GM12878 (cell line): ENCODE results near the gene UST. TPM values are rescaled to one million over a fixed set of nuclear protein-coding genes. Genes with fewer than 3 reads are reported as not detected.

Experiments
- BCLAF1 ChIP-seq: fragments of 450-650 bp; IDR thresholded peaks from 2 replicates; pipeline ENCODE4 v1.6.1; 2017; ENCODE audit warnings: antibody characterized with exemption, mild to moderate bottlenecking, moderate library complexity
- CEBPZ ChIP-seq: fragments of 150-350 bp; IDR thresholded peaks from 2 replicates; pipeline ENCODE4 v1.6.1; 2016; ENCODE audit warnings: low read depth, low read length
- CHD4 ChIP-seq: fragments of 200-600 bp; sonication (generic); IDR thresholded peaks from 2 replicates; pipeline ENCODE4 v1.6.1; 2016; ENCODE audit warnings: mild to moderate bottlenecking
- CTCF ChIP-seq, 3 experiments: IDR thresholded peaks in 2 of 3; conservative IDR thresholded peaks in 1 of 3; 2 replicates each; pipeline ENCODE4 v1.5.1; 2011; ENCODE audit warnings: low read depth in 3 of 3, low read length in 3 of 3, mild to moderate bottlenecking in 3 of 3, control low read depth in 2 of 3, moderate library complexity in 2 of 3, inconsistent platforms in 1 of 3, mixed read lengths in 1 of 3; ENCODE audit not compliant: control insufficient read depth in 2 of 3, insufficient read depth in 1 of 3; ENCODE audit errors: extremely low read depth in 1 of 3
- DPF2 ChIP-seq: fragments of 450-650 bp; IDR thresholded peaks from 2 replicates; pipeline ENCODE4 v1.6.1; 2017; ENCODE audit warnings: mild to moderate bottlenecking
- LARP7 ChIP-seq: fragments of 450-650 bp; IDR thresholded peaks from 2 replicates; pipeline ENCODE4 v1.6.1; 2017; ENCODE audit warnings: mild to moderate bottlenecking
- MYC ChIP-seq: IDR thresholded peaks from 2 replicates; pipeline ENCODE4 v1.6.1; 2011; ENCODE audit warnings: mild to moderate bottlenecking, low read length, moderate library complexity, inconsistent platforms; ENCODE audit not compliant: insufficient read depth, insufficient replicate concordance, insufficient read length, severe bottlenecking
- NFXL1 ChIP-seq: fragments of 450-650 bp; IDR thresholded peaks from 2 replicates; pipeline ENCODE4 v1.6.1; 2017; ENCODE audit warnings: antibody characterized with exemption, mild to moderate bottlenecking, borderline replicate concordance
- NFYA ChIP-seq: IDR thresholded peaks from 2 replicates; pipeline ENCODE4 v1.6.1; 2011; ENCODE audit warnings: low read depth, mild to moderate bottlenecking, low read length, improper control_type of control experiment, borderline replicate concordance
- NFYB ChIP-seq: IDR thresholded peaks from 2 replicates; pipeline ENCODE4 v1.6.1; 2011; ENCODE audit warnings: low read depth, mild to moderate bottlenecking, low read length, improper control_type of control experiment, moderate library complexity; ENCODE audit not compliant: insufficient read depth
- PAX8 ChIP-seq: fragments of 450-650 bp; IDR thresholded peaks from 2 replicates; pipeline ENCODE4 v1.6.1; 2017; ENCODE audit warnings: mild to moderate bottlenecking, moderate library complexity
- PML ChIP-seq: IDR thresholded peaks from 2 replicates; pipeline ENCODE4 v1.6.1; 2012; ENCODE audit warnings: low read length, inconsistent platforms
- PRDM15 ChIP-seq: fragments of 450-650 bp; formaldehyde crosslinking; IDR thresholded peaks from 2 replicates; pipeline ENCODE4 v1.4.0; 2020; ENCODE audit warnings: mild to moderate bottlenecking, moderate library complexity
- RBBP5 ChIP-seq: fragments of 200-600 bp; sonication (generic); conservative IDR thresholded peaks from 2 replicates; pipeline ENCODE4 v1.6.1; 2016
- RELA ChIP-seq: fragments of 450-650 bp; IDR thresholded peaks from 2 replicates; pipeline ENCODE4 v1.8.0; 2014; ENCODE audit warnings: borderline replicate concordance; ENCODE audit not compliant: partially characterized antibody
- SPI1 ChIP-seq: IDR thresholded peaks from 2 replicates; pipeline ENCODE4 v1.6.1; 2011; ENCODE audit warnings: low read depth, mild to moderate bottlenecking, low read length, moderate library complexity, borderline replicate concordance; ENCODE audit not compliant: insufficient read depth
- TARDBP ChIP-seq: IDR thresholded peaks from 2 replicates; pipeline ENCODE4 v1.6.1; 2016; ENCODE audit warnings: borderline replicate concordance
- ZNF217 ChIP-seq: fragments of 450-650 bp; IDR thresholded peaks from 2 replicates; pipeline ENCODE4 v1.6.1; 2017; ENCODE audit warnings: antibody characterized with exemption, mild to moderate bottlenecking
- polyA plus RNA-seq, 11 experiments: library from polyadenylated mRNA; depleted of rRNA in 4 of 11; unstranded in 6 of 11; stranded (reverse) in 5 of 11; fragments of >200 nt; fragmentation: Nextera tagmentation in 4 of 11; fragmentation: Illumina TruSeq in 1 of 11; extraction: Ambion mirVana in 4 of 11; extraction: Trizol in 1 of 11; gene quantifications; 1 replicate in 1 of 11; 2 replicates in 10 of 11; pipeline versions ENCODE4 v1.2.1 to v1.2.3, GENCODE V29; 2011 to 2016; ENCODE audit warnings: inconsistent platforms in 2 of 11, missing spikeins in 2 of 11, low read depth in 1 of 11
- total RNA-seq, 4 experiments: library from RNA; depleted of rRNA in 3 of 4; stranded (reverse); fragments of >200 nt in 3 of 4; fragmentation: Illumina TruSeq in 1 of 4; extraction: Trizol in 1 of 4; gene quantifications; 2 replicates each; pipeline versions ENCODE4 v1.2.1 to v1.2.3, GENCODE V29; 2013 to 2021

UST gene
- total and polyA plus RNA-seq, 10 of the 15 experiments (the other 5 are each of a cell fraction or from before 2014, with no cell fraction given) = 0.74 to 43.3 (median 2.2) TPM

- TF ChIP-seq BCLAF1 = no peak
- no peak for TF ChIP-seq LARP7
- TF ChIP-seq CEBPZ = no peak
- TF ChIP-seq CTCF (IDR thresholded peaks at IDR 0.05 in 2 of 3, conservative IDR thresholded peaks at IDR 0.05 in 1 of 3; ENCODE audit: control insufficient read depth in 2 of 3, extremely low read depth in 1 of 3, insufficient read depth in 1 of 3, low read depth in 3 of 3, low read length in 3 of 3) = no peak
- TF ChIP-seq TARDBP = no peak
- peak; percentile 44; the same call in 1 of the 2 replicates for TF ChIP-seq ZNF217
- TF ChIP-seq PRDM15 (CRISPR knock-in tag) = no peak
- no peak for TF ChIP-seq RELA
- peak; percentile 85 for TF ChIP-seq DPF2
- no peak for TF ChIP-seq NFYA
- no peak for TF ChIP-seq NFXL1
- no peak for TF ChIP-seq MYC
- no peak for TF ChIP-seq PAX8
- TF ChIP-seq PML = peak; percentile 57; the same call in 1 of the 2 replicates
- TF ChIP-seq CHD4 = no peak
- TF ChIP-seq RBBP5 = no peak
- TF ChIP-seq NFYB = no peak
- peak; percentile 94 for TF ChIP-seq SPI1
These were observed 308.5 kb downstream of the UST start (continued) for GRCh38 chr6:149055195-149055899.
